Activated CD4-positive, alpha-beta T cell treated with anti-CD3 and anti-CD28 coated beads, Interleukin-2, amount 50 U/mL, for 16 hours (primary cell): ENCODE measurements around the gene COL20A1.
"Not testable (repeated sequence)": the region's sequence is repeated elsewhere in the genome, so short reads cannot be mapped to it uniquely, and the experiment has no call there.

Experiments
- DNase-seq: peaks from one replicate; pipeline ENCODE4 v3.0.0-alpha.2; 2020

The COL20A1 gene

DNA sequence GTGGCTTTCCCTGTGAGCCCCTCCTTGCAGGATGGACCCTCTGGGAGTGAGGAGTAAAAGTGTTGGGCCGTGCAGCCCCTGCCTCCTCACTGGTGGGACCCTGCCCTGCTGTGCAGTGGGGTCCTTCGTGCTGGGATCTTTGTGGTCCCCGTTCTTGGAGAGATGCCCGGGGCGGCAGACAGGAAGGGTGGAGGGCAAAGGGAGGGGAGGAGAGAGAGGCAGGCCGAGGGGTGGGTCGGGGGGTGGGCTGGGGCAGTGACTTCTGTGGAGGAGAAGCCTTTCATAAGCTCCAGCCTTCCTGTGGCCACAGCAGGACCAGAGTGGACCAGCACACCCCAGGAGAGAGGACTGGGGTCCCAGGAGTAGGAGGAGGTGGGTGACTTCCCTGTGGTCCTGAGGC lies at the start of gene COL20A1:
Gene COL20A1 (plus strand): TSS at position 283 of the 400 bp plus-strand sequence. CDS start 1,922 bp downstream, outside the sequence.
- DNase-seq, result no peak

- no peak for DNase-seq
Observed at GRCh38 chr20:63243604-63244247, 49.3 kb upstream of the COL20A1 start.

- DNase-seq, result no peak
Observed at GRCh38 chr20:63244468-63244867, 48.5 kb upstream of the COL20A1 start.

DNA sequence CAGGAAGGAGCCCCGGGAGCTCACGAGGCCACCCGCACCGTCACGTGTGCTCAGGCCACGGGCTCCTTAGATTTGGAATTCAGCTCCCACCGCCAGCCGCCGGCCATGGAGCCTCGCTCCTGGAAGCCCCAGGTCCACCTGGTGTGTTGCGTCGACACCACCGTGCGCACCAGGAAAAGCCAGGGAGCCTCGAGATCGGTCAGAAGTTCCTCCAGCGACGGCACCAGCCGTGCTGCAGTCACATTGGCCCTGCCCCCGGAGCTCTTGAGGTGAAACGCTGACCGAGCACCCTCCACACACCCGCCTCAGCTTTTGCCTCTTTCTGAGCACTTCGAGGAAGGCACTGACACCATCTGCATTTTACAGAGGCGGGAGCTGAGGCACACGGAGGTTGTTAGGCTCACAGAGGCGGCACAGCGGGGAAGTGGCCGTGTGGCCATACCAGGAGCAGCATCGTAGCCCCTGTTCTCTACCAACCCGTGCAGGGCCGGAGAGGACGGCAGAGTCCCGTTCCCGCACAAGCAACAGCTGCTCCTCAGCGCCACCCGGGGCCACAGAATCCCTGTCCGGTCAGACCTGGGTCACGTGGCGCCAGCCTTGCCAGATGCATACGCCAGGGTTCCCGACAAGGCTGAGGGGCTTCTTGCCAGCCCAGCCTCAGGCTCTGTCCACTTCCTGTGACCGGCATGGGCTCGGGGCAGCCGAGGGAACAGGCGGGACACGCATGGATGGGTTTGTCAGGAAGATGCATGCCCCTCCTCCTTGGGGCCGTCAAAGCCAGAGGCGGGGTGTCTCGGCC lies 46.3 kb upstream of the COL20A1 start:
- no peak for DNase-seq

- DNase-seq, result no peak
Observed at GRCh38 chr20:63247671-63248228, 45.2 kb upstream of the COL20A1 start.

- no peak for DNase-seq
Observed at GRCh38 chr20:63248835-63249591, 44.0 kb upstream of the COL20A1 start.

- no peak for DNase-seq
Observed at GRCh38 chr20:63249891-63250290, 43.1 kb upstream of the COL20A1 start.

DNA sequence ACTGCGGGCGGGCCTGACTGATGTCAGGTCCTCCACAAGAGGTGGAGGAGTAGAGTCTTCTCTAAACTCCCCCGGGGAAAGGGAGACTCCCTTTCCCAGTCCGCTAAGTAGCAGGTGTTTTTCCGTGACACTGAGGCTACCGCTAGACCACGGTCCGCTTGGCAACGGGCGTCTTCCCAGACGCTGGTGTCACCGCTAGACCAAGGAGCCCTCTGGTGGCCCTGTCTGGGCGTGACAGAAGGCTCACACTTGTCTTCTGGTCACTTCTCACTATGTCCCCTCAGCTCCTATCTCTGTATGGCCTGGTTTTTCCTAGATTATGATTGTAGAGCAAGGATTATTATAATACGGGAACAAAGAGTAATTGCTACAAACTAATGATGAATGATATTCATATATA lies 41.6 kb upstream of the COL20A1 start:
- not testable (repeated sequence) for DNase-seq

DNA sequence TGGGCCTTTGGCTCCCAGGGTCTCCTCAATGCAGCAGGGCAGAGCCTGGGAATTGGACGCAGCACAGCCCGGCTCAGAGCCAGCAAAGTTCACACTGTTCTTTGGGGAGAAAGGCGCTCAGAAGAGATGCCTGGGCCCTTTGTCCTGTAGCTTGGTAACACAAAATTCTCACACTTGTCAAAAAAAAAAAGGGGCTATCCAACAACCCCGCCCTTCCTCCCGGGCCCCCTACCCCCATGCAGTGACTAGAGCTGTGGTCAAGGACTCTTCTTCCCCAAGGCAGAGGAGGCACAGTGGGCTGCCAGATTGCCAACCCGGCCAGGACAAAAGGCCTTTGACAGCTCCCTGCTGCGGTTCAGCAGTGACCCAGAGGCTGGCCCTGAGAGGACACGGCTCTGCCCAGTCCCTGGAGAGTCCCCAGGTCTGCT lies 40.7 kb upstream of the COL20A1 start:
- no peak for DNase-seq

DNA sequence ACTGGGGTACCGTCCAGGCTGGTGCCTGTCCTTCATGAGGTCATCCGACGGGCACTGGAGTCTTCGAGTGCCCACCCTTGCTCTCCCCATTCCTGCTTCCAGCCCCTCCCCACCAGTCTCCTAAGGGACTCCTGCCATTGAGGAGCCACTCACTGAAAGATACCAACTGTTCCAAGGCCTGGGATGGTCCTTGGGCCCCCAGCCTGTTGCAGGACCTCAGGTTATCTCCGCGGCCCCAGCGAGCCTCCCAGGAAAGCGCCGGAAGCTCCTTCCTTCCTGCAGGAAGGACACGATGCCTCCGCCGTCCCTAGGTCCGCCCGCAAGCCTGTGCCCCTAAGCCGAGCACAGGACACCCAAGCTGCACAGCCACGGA lies 39.9 kb upstream of the COL20A1 start:
- no peak for DNase-seq

- DNase-seq, result no peak
Observed at GRCh38 chr20:63253438-63254231, 39.4 kb upstream of the COL20A1 start.

GRCh38 chr20:63254232-63254605 lies 38.8 kb upstream of the COL20A1 start, which contains the start of gene NKAIN4:
Gene NKAIN4 (minus strand): TSS chr20:63254463. CDS start chr20:63254450, 13 bp downstream.
- no peak for DNase-seq

GRCh38 chr20:63254606-63255384 lies 38.2 kb upstream of the COL20A1 start:
- DNase-seq, result no peak

GRCh38 chr20:63255931-63256704 lies 36.9 kb upstream of the COL20A1 start:
- DNase-seq, result no peak

GRCh38 chr20:63256954-63257353 lies 36.0 kb upstream of the COL20A1 start:
- no peak for DNase-seq

- DNase-seq, result no peak
Observed at GRCh38 chr20:63257629-63258028, 35.4 kb upstream of the COL20A1 start.

GRCh38 chr20:63258781-63259180 lies 34.2 kb upstream of the COL20A1 start:
- DNase-seq, result no peak

DNA sequence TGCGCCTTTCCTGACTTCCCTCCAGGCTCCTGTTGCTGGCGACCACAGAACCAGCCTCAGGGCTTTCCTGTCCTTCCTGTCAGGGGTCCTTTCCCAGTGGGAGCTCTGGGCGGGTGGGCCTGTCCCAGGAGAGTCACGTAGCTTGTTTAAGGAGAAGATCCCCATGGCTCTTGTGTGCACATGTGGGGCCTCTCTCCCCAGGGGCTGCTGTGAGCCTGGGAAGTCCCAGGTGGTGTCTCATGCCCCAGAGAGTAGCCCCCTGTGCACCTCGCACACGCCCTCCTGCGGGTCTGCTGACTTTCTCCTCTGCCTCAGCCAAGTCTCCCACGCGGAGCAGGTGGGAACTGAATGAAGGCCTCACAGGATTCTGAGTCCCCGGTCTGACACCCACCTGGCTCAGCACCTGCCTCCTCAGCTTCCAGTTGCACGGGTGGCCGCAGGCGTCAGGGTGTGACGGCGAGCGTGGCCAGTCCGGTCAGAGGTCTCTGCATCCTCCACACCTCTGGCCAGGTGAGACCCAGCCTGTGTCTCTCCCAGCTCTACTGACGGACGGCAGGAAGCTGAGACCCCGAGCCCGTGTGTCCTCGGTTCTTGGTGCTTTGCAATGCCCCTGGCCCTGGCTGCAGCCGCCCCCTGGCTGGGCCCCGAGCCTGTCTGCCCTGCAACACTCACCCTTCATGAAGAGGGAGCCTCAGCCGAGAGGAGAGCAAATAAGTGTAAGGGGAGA lies 33.1 kb upstream of the COL20A1 start:
- DNase-seq, result no peak

DNA sequence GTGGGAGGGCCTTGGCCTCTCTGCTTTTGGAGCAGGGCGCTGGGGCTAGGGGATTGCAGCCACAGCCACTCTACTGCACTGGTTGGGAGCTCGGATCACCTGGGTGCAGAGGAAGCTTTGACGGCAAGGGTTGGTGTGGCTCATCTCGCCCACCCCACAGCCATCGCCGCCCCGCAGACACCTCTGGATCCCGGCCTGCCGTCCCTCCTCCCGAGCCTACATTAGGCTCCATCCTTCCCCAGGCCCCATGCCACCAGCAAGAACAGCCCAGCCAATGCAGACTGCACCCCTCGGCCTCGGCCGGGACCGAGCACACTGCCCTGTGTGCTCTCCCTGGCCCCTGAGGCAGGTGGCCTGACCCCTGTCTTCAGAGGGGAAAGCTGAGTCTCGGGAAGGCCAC lies 32.5 kb upstream of the COL20A1 start:
- no peak for DNase-seq
